ENCODE measurements around the gene LRAT.

The LRAT gene

GRCh38 chr4:154736770-154737169 lies 7.0 kb upstream of the LRAT start:
- TF ChIP-seq CTCF (conservative IDR thresholded peaks at IDR 0.05; ENCODE audit: control insufficient read depth, insufficient read depth, low read depth, low read length), result no peak
- no peak for DNase-seq (ENCODE audit: low read depth)
- H3K4me3 ChIP-seq (ENCODE audit: control insufficient read depth, low read depth, low read length), result no peak overlapping the region

GRCh38 chr4:154738426-154738825 lies 5.4 kb upstream of the LRAT start:
- peak; percentile 7 for DNase-seq (ENCODE audit: low read depth)
- H3K4me3 ChIP-seq (ENCODE audit: control insufficient read depth, low read depth, low read length), result no peak overlapping the region
- no peak for TF ChIP-seq CTCF (conservative IDR thresholded peaks at IDR 0.05; ENCODE audit: control insufficient read depth, insufficient read depth, low read depth, low read length)

- H3K4me3 ChIP-seq (ENCODE audit: control insufficient read depth, low read depth, low read length), result no peak overlapping the region
- no peak for TF ChIP-seq CTCF (conservative IDR thresholded peaks at IDR 0.05; ENCODE audit: control insufficient read depth, insufficient read depth, low read depth, low read length)
- DNase-seq (ENCODE audit: low read depth), result no peak
Measured at GRCh38 chr4:154739111-154739510, 4.7 kb upstream of the LRAT start.

- TF ChIP-seq CTCF (conservative IDR thresholded peaks at IDR 0.05; ENCODE audit: control insufficient read depth, insufficient read depth, low read depth, low read length), result no peak
- DNase-seq (ENCODE audit: low read depth), result no peak
- H3K4me3 ChIP-seq (ENCODE audit: control insufficient read depth, low read depth, low read length), result no peak overlapping the region
Measured at GRCh38 chr4:154740462-154740861, 3.3 kb upstream of the LRAT start.

- no peak for DNase-seq (ENCODE audit: low read depth)
- no peak for TF ChIP-seq CTCF (conservative IDR thresholded peaks at IDR 0.05; ENCODE audit: control insufficient read depth, insufficient read depth, low read depth, low read length)
- H3K4me3 ChIP-seq (ENCODE audit: control insufficient read depth, low read depth, low read length), result no peak overlapping the region
Measured at GRCh38 chr4:154741131-154741665, 2.6 kb upstream of the LRAT start.

GRCh38 chr4:154741922-154742850 lies 1.6 kb upstream of the LRAT start:
- no peak for TF ChIP-seq CTCF (conservative IDR thresholded peaks at IDR 0.05; ENCODE audit: control insufficient read depth, insufficient read depth, low read depth, low read length)
- no peak overlapping the region for H3K4me3 ChIP-seq (ENCODE audit: control insufficient read depth, low read depth, low read length)
- DNase-seq (ENCODE audit: low read depth), result no peak

Measured in fibroblast of mammary gland (primary cell).